Renal cortical epithelial cell (primary cell): ENCODE data around the gene ROBO1. TPM values are rescaled to one million over a fixed set of nuclear protein-coding genes. Genes with fewer than 3 reads are reported as not detected.
A peak's percentile ranks its signal among the peaks of the same experiment; 100 is the strongest.

ENCODE experiments used
- DNase-seq: peaks from one replicate; pipeline ENCODE4 v3.0.0-alpha.2; 2011; ENCODE audit warnings: low read depth
- total RNA-seq: library from RNA; depleted of rRNA; stranded (reverse); fragments of >200 nt; gene quantifications from 2 replicates; pipeline ENCODE4 v1.2.3, GENCODE V29; 2014

Gene ROBO1
- total RNA-seq, 1 donor from 2014 or later, result 41.9 TPM

DNA sequence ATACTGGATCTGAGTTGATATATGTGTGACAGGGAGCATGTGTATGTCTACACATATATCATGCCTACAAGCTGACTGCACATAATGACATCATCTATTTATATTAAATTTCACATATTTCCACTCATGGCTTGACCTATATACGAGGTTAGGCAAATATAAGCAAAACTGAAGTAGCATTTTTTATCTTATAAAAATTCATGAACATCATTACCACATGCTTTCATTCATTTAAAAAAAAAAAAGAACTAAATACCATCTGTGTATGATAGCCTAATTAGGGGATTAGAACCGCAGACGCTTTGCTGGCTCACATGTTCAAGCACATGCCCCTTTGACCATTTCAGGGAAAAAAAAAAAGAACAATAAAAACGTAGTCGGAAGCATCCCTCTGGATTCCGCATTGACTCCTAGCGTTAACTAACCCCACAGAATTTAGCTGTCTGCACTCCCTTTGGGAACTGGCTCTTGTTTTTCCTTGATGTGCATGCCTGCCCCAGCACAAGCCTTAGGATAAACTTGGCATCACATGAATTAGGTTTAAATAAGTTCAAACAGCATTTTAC is 888.4 kb downstream of the ROBO1 start:
- no peak for DNase-seq

DNA sequence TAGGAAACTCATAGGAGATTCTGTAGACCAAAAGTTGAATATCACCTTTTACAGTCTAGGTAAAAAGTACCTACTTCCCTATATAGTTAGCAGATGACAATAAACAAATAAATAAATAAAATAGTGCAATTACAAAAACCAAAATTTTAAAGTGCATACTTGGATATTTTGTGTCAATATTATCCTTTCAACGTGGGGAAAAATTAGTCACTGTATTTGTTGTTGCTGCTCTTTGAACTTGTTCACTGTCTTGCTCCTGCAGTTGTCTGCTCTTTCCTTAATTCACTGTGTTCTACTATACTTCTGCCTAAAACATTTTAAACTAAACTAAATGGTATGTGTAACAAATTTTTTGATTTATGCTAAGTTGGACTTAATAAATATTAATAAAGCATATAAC is 889.0 kb downstream of the ROBO1 start:
- no peak for DNase-seq

DNA sequence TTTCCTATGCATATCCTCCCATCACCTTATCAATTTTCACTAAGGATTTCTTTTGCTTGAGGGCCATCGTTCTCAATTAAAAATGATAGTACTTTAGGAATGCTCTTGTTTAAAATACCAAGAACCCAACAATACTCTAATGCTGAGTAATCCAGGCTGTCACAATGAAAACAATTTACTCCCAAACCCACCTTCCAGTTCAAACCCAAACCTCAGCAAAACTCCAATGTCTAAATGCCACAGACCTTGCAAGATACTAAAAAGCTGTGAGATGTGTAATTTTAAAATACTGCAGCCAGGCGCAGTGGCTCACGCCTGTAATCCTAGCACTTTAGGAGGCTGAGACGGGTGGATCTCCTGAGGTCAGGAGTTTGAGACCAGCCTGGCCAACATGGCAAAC is 889.8 kb downstream of the ROBO1 start:
- DNase-seq, result peak; percentile 43

DNA sequence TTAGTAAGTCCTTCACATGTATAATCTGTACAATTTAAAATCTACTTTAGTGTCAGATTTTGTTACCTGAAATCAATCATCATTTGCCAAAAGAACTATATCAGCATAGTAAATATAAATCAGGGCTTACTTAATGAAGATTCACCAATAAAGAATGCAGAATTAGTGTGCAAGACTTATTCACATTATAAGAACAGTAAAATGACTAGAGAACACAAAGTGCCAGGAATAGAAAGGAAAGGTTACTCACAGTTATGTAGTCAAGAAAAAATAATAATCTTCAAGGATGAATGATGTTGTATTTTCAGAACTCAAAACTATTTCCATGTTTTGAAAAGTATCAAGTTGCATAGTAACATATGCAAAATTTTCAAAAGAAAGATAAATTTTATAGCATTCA is 891.9 kb downstream of the ROBO1 start:
- no peak for DNase-seq

DNA sequence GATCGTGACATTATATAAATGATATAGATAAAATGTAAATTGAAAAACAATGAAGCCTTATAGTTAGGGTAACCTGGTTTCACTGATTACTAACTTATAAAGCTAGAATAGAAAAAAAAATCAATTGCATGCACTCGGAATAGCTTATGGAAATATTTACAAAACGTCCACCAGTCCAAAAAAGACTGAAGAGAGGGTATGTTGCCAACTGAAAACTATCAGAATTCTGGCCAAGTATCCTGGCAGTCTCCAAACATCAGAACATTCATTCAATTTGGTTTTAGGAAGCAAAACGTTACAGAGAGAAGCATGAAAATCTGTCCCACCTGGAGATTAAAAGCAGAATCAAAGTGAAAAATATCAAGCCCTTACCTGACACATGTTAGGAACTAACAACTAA is 892.4 kb downstream of the ROBO1 start:
- DNase-seq, result no peak

DNA sequence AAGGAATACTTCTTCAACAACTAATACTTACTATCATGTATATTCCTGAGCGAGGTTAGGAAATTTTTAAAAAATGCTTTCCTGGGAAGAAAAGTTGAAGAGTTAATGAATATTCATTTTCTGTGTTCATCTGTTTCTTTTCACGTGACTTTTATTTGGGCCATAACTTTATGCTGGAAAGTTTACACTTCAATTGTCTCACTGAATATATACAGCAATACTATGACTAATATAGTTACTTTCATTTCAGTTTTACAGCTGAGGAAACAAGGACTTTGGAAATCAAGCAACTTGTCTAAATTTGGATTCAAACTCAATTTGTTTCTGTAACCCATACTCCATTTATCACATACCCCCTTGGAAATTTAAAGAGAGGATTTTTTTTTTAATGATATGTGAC is 894.2 kb downstream of the ROBO1 start:
- DNase-seq, result no peak

DNA sequence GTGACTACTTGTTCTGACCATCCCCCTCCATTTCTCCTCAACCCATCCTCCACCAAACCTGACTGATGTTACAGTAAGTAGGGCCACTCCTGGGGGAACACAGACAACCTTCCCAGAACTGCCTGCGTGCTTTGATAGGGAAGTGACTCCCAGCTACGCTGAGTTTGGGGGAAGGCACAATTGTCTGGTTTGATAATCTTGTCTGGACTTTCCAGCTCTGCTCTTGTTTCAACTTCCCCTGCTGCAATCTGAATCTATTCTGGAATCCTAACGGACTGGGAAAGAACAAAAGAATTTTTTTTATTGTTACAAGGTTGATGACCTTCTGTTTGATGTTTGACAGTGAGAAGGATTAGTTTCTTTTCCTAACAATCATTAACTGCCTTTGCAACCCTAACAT is 895.6 kb downstream of the ROBO1 start:
- peak; percentile 76 for DNase-seq

DNA sequence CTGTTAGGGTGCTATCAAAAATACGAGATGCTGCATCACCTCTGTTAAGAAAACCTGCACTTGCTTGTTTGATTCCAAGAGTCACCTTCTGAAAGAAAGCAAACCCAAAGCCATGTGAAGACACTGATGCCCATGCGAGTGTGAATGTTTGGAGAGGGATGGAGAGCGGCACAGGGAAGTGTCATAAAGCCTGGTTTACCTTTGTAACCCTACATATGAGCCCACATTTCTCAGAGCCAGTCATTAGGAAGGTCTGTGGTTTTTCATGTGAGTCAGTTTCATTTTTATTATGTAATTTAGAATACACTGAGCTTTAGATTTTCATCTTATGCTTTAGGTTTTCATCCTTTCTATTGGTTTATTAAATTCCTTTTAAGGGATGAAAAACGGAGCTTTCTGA is 896.8 kb downstream of the ROBO1 start:
- no peak for DNase-seq

DNA sequence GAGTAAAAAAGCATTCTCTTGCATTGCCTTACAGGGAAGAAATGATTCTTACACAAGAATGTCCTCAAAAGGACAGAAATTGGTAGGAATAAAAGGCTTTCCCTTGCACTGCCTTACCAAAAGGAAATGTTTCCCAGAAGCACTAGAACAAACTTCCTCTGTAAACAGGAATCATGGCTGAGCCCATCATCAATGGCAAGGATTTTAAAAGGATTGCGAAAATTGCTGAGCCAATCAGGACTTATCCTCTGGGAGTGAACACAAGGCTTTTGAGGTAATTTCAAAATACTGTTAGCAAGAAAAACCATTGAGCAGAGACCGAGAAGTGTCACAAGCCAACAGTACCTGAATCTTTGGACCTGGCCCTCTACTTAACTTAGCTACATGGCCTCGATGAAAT is 897.3 kb downstream of the ROBO1 start:
- DNase-seq, result no peak

DNA sequence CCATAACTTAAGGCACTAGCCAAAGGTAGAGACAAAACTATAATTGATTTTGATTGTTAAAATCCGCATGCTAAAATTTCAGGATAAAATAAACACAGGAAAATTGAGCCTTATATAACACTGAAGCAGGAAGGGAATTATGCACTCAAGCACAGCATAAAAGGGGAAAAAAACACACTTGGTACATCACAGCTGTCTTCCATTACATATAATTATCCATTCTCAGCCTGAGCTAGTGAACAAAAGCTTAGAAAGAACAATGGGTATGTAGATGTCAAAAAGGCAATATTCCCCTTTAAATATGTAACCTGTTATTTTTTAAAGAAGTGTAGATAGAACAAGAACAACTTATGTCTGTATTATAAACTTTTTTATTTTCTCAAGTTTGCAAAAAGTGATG is 899.2 kb downstream of the ROBO1 start:
- DNase-seq, result no peak

DNA sequence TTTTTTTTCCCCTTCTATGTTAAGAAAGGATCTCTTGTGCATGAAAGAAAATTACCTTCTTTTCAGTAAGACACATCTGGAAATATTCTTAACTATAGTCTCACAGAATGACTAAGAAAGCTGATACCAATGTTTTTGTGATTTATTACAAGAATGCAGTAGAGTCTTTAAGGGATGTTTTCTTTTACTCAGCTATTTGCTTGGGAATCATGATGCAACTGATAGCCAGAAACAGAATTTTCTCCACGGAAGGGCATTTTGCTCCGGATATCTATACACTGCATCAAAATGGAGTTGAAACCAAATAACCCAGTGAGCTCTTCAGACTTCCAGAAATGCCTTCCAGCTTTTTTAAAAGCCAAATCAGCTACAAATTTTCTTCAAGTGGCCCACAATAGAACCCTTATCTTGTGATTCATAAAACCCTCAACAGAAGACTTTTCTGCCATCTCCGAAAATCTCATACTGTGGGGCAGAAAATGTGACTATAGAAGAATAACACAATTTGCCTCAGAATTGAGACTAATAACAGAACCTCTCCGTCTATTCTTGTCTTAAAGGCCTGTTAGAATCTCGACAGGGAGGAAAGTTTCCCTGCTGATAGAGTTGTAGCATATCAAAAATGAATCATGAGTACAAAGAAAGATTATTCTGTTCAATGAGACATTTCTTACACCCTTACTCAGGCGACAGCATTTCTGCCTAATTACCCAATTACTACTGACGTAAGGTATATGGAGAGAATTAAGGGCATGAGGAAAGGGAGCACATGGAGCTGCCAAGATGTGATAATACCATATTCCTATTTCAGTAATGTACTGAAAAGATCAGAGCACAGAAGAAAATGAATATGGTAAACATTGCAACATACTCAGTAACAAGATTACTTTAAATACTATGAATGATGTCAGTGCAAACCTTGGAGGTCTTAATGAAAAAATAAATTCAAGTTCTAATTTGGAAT is 900.1 kb downstream of the ROBO1 start:
- no peak for DNase-seq

DNA sequence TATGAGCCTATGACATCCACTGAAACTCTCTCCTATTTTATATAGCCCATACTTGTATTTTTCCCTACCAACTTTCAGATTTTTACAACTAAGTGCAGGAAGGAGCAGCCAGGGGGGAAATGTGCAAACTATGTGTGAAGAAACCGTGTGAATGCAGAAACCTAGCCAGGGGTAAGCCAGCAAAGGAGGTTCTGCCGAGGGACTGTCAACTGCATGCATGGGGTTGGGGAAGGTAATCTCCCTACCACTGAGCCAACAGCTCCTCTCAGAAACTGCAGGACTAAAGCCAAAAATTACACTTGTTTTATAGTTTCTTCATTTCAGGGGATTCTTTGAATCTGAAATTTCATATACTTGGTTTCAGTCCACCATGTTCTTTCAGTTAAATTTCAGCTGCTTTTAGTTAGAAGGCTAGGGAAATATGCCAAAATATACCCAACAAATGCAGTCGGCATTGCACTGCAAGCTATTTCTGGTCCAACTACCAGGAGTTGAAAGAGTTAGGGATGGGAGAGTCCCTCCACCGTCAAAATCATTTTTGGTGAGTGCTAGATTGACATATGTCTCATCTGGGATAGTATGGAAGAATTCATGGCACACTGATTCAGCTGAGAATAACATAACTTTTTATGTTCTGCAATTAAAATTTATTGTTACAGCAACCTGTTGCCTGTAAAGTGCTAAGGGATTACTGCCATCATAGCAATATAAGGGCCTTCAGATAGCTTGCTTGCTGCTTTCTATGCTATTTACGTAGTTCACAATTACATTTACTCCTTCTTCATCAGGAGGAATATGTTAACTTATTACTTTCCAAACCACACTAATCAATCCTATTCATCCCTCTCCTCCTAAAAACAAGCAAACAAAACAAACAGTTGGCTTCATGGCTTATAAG is 904.2 kb downstream of the ROBO1 start:
- DNase-seq, result no peak

DNA sequence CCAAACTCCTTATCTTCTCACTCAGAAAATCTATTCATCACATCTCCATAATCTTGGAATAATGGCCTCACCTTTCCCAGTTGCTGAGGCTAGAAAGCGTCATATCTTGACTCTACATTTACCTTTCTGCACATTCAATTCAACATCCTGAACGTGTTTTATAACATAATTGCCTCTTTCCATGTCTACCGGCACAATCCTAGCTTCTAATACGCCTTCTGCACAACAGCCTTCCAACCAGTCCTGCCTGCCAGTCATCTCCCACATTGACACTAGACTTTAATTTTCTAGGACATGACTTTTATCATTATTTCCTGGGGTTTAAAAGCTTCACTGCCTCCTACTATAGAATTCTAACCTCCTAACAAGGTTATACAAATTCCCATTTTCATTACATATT is 906.6 kb downstream of the ROBO1 start:
- no peak for DNase-seq

DNA sequence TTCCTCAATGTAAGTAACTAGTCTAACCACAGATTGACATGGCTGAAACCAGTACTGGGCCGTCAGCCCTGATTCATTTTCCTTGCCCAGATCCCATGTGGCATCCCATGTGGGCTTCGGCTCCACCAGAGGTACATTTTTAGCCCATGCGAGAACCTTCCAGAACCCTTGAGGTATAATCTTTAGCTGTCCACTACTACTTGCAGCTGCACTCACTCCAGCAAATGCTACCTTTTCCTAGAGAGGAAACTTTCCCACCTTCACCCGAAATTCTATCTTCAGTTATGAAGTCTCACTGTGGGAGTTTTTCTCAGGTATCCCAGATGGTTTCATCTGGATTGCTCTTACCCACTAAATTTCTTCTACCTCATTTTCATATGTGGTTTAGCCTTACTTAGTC is 907.2 kb downstream of the ROBO1 start:
- DNase-seq, result no peak

DNA sequence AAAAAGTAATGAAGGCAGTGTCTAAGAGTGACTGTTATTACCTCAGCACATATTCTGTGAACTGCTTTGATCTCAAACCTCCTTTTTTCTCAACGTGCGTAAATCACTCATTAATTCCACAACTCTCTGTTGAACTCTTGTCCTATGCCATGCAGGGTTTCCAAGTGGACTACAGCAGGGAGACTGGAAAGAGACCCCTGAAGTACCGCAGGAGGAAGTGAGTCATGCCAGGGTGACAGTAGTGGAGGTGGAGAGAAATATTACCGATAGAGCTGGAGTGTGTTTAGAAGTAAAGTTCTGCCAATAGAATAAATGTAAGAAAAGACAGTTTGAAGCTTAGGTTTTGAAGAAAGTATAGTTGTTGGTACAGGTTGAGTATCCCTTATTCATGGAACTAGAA is 908.9 kb downstream of the ROBO1 start:
- no peak for DNase-seq

DNA sequence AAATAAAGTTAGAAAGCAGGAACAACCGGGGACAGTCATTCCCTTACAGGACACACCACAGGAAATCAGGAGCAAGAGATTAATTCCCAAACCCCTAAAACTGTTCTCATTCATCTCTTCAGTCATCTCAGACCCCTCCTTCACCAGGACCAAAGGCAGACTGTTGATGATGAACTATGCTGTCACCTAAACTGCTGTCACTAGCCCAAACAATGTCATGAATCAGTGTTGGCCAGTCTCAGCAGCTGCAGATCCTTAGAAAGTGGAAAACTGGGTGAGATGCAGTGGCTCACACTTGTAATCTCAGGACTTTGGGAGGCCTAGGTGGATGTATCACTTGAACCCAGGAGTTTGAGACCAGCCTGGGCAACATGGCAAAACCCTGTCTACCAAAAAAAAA is 909.6 kb downstream of the ROBO1 start:
- DNase-seq, result no peak

DNA sequence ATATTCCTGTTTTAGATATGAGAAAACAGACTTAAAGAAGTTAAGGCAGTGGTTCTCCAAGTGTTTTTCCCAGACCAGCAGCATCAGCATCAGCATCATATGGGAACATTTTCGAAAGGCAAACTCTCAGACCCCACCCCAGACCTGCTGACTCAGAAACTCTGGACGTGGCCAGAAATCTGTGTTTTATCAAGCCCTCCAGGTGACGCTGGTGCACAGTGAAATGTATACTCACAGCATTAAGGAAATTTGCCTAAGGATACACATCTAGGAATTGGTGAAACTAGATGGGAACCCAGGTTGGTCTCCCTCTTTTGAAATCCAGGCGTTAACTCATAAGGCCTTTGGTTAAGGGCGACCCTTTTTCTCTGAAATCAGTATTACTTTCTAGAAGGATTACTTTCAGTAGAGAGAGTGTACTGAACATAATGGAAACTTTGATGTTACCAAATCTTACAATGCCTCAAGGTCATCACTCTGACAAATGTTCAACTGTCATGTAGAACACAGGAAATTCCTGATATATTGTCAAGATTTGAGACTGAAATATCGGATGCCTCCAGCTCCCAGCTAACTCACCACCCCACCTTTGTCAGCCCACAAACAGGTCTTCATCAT is 910.2 kb downstream of the ROBO1 start:
- DNase-seq, result no peak

DNA sequence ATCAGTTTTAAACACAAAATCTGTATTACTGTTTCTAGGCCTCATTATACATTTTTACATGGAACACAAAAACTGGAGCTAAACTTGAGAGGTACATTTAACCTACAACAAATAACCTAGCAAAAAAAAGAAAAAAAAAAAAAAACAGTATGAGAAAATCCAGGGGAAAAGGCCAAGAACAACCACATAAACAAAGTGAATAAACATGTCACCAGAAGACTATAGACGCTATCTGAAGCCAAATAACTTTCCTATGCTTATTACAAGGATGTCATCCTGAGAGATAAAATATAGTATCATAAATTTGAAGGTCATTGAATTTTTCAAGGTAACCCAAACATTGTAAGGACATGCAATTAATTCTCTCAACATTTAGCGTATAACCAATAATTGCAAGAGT is 911.6 kb downstream of the ROBO1 start:
- no peak for DNase-seq

DNA sequence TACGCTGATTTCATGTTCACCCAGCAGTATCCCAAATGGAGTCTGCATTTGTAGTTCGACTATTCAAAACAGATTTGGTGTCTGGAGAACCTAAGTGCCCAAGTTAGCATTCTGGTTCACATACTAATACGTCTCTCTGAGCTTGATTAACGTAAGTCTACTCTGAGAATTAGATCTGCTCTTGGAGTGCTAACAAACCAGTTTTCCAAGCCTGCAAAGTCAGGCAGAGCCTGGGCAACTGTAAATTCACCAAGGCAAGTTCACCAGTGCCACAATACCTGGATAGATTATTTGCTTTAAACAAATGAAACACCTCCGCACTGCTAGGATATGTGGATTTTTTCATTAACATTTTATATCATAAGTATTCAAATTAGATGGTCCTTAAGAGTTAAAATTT is 912.6 kb downstream of the ROBO1 start:
- DNase-seq, result no peak

DNA sequence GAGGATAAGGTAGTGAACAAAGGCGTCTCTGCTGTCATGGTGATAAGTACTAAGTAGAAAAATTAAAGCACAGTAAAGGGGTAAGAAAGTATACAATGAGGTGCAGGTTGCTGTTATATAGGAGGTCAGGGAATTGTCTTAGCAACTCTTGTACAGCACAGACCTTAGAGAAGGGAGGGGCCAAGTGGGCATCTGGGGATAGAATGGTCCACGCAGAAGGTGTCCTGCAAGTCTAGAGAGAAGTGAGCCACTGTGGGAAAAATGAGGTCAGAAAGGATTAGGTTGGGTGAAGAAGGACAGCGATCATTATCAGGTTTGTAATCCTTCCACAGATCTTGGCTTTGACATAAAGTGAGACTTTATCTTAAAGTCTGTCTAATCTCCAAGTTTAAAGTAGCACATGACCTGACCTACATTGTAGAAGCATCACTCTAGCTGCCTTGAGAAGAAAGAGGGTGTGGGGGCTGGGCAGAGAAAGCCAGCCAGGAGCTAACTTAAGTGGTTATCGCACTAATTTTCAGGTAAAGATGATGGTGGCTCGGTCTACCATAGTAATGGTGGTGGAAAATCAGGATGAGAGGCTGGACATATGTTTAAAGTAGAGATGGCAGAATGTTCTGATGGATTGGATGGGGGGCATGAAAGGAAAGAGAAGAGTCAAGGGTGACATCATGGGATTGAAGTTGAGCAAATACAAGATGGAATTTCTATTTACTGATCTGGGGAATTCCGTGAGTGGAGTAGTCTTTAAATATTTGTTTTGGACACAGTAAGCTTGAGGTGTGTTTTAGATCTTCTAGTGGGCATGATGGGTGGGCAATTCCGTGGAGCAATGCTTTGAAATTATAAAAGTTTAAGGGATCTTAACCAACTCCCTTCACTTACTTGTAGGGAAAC is 919.2 kb downstream of the ROBO1 start:
- no peak for DNase-seq

DNA sequence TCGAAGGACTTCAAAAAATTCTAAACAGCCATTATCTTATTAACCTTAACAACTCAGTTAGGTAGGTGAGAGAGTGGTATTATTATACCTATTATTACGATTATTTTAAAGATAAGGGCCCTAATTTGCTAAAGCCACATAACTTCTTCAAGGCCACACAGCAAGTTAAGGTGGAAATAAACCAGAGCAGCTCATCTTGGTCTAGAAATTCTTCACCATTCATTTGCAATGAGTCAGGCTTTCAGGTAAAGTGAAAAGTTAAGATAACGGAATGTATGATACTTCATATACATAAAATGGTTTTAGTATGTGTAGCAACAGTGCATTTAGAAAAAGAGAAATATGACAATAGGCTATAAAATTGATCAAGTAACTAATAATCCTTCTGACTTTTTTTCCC is 920.2 kb downstream of the ROBO1 start:
- DNase-seq, result no peak
